NB4 (cell line): ENCODE results near the gene GLYR1.

ENCODE experiments used
- DNase-seq: peaks from one replicate; pipeline ENCODE4 v3.0.0; 2010; ENCODE audit warnings: low read depth
- H3K4me3 ChIP-seq: one replicate; pipeline ENCODE4 v1.5.1; 2011; ENCODE audit warnings: mild to moderate bottlenecking, low read depth, low read length, moderate library complexity
- MYC ChIP-seq: IDR thresholded peaks from 2 replicates; pipeline ENCODE4 v1.6.1; 2011; ENCODE audit warnings: low read depth, low read length
- POLR2A ChIP-seq: IDR thresholded peaks from 2 replicates; pipeline ENCODE4 v1.6.1; 2011; ENCODE audit warnings: mild to moderate bottlenecking; ENCODE audit not compliant: insufficient read length; ENCODE audit errors: extremely low read depth
- TF ChIP-seq, protein P1 (sequence below): IDR thresholded peaks from one replicate; pipeline ENCODE4 v1.5.1; 2012; ENCODE audit warnings: low read depth, low read length
- TF ChIP-seq, protein P2 (sequence below): IDR thresholded peaks from 2 replicates; pipeline ENCODE4 v1.6.1; 2011; ENCODE audit warnings: low read depth, low read length

Gene GLYR1

DNA sequence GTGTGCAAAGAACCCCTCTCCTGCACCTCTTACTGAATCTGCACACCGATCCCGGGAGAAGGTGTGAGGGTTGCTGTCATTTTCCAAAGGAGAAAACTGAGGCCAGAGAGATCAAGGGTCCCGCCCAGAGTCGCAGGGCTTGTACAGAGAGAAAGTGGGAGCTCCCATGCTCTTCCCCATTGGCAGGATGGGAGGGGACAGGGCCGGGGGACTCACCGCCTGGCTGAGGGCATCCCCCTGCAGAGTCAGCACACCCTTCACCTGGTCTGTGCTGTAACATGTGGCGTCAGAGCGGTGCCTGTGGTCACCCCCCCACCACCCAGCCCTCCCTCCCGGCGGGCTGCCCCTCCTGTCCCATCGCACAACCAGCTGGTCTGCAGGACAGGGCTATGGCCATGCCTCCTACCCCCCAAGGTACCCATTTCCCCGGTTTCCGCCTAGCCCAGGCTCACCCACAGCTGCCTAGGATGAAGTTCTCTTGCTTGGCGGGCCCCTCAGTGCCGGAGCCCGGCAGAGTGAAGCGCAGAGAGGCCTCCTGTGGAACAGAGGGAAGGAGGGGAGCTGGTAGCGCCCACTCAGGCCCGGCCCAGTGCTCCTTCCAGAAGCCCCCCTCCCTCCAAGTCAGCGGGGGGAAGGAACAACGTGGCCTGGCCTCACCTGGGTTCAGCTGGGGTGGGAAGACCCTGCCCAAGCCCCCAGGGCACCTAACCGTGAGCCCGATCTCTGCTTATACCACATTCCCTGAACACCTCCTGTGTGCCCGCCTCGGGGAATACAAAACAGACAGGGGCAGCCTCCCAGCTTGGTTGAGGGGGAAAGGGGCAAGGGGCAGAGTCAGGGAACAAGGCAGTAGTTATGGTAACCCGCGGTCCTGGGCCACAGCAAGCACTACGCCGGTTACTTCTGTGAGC is 45.8 kb downstream of the GLYR1 start:
- DNase-seq = peak; percentile 38
- H3K4me3 ChIP-seq = peak overlapping the region; percentile 73
- TF ChIP-seq POLR2A (no peak), MYC (no peak)
- TF ChIP-seq, protein P1, sequence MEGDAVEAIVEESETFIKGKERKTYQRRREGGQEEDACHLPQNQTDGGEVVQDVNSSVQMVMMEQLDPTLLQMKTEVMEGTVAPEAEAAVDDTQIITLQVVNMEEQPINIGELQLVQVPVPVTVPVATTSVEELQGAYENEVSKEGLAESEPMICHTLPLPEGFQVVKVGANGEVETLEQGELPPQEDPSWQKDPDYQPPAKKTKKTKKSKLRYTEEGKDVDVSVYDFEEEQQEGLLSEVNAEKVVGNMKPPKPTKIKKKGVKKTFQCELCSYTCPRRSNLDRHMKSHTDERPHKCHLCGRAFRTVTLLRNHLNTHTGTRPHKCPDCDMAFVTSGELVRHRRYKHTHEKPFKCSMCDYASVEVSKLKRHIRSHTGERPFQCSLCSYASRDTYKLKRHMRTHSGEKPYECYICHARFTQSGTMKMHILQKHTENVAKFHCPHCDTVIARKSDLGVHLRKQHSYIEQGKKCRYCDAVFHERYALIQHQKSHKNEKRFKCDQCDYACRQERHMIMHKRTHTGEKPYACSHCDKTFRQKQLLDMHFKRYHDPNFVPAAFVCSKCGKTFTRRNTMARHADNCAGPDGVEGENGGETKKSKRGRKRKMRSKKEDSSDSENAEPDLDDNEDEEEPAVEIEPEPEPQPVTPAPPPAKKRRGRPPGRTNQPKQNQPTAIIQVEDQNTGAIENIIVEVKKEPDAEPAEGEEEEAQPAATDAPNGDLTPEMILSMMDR = no peak
- TF ChIP-seq, protein P2, sequence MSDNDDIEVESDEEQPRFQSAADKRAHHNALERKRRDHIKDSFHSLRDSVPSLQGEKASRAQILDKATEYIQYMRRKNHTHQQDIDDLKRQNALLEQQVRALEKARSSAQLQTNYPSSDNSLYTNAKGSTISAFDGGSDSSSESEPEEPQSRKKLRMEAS = no peak

DNA sequence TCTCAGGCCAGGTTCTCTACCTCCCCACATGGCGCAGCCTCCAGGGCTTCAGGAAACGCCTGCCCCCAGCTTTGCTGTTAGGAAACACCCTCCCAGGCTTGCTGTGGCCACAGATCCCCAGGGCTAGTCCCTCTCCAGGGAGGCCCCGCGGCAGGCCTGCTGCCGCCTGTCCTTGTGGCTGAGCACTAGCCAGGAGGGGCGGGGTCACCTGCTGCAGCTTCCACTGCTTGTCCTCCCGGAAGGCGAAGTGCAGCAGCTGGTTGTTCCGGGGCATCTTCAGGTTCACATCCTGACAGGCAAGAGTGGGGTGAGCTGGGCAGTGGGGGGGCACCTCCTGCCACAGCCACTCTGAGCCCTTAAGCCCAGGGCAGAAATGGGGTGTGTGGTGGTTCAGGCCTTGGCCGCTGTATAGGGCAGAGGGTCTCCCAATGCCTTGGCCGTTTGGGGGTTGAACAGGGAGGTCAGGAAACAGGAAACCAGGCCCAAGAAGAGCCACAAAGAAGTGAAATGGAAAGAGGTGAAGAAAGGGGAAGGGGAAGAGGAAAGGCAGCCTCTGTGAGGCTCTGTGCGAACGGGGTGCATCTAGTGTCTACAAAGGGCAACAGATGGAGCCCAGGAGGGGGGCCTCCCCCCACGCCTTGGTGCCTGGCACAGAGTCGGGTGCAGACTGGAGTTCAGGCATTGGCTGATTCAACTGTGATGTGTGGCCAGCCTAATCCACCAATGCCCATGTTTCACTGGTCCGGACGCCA is 46.6 kb downstream of the GLYR1 start:
- TF ChIP-seq POLR2A = peak; percentile 37
- TF ChIP-seq, protein P1 = no peak
- TF ChIP-seq, protein P2 = peak; percentile 71
- peak; percentile 85; the same call in 1 of the 2 replicates for TF ChIP-seq MYC
- H3K4me3 ChIP-seq = peak overlapping the region; percentile 73
- peak; percentile 99 for DNase-seq

DNA sequence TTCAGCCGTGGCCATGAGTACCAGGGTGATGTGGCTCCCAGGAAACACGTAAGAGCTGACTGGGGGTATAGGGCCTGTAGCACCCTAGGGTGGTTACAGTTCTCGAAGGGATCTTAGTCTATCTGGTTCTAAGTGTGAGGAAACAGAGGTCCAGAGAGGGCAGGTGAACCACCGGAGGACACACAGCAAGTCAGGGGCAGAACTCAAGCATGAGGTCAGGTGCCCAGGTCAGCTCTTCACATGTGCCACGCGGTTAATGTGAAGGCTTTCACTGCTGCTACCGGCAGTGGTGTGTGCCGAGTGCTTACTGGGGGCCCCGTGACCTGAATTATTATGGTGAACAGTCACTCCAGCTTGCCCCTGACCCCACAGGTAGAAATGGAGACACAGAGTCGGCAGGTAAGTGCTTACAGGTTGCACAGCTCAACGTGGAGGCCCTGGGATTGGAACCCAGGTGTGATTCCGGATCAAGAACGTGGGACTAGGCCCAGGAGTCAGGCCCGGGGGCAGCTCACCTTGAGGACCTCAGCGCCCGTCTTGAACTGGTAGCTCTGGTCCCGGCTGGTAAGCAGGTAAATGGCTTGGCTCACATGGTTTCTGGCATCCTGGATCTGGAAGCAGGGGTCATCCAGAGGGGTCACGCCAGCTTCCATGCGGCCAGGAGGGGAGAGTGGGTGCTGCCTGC is 47.8 kb downstream of the GLYR1 start:
- no peak overlapping the region for H3K4me3 ChIP-seq
- TF ChIP-seq, protein P1 = no peak
- no peak for TF ChIP-seq POLR2A
- no peak for DNase-seq

DNA sequence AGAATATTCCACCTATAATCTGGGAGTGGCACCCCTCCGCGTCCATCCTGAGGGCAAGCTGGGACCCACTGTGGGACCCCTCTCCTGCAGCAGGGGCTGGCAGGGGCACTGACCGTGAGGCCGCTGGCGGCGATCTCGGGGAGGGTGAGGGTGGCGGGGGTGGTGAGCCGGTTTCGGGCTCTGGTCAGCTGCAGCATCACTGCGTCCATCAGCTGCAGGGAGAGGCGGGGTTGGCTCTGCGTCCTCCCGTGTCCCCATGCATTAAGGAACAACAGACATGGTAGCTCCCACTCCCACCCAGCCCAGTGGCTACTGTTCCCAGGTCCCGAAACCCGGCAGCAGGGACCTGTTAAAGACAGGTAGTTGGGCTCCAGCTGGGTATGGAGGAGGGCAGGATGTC is 48.6 kb downstream of the GLYR1 start:
- no peak for TF ChIP-seq MYC
- TF ChIP-seq, protein P1 = no peak
- TF ChIP-seq, protein P2 = no peak
- TF ChIP-seq POLR2A = no peak
- H3K4me3 ChIP-seq = no peak overlapping the region
- DNase-seq = no peak

DNA sequence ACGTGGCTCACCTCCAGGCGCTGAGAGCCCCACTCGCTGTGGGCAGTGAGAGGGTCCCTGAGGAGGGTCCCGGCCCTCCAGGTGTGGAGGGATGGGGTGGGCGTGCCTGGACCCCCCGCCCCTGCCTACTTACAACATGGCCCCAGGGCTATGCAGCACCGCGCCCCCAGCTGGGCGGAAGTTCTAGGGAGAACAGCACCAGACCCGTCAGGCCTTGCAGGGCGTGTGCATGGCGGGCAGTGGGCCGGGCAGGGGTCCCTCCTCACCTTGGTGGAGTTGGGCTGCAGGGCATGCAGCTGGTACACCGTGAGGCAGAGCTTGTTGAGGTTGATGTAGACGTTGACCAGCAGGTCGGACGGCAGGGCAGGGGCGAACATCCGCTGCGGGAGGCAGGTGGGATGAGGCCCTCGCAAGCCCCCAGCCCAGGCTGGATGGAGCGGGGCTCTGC is 49.3 kb downstream of the GLYR1 start:
- no peak for DNase-seq
- TF ChIP-seq POLR2A (no peak), MYC (no peak)
- TF ChIP-seq, protein P2 = no peak
- TF ChIP-seq, protein P1 = no peak
- H3K4me3 ChIP-seq = no peak overlapping the region
